Karpas-422 (cell line): Measurements from ENCODE around the gene ANXA5. TPM values are rescaled to one million over a fixed set of nuclear protein-coding genes. Genes with fewer than 3 reads are reported as not detected.

Experiments used
- DNase-seq: peaks from one replicate; pipeline ENCODE4 v3.0.0-alpha.2; 2015
- H2AFZ ChIP-seq: fragments of 200-600 bp; sonication (generic); 2 replicates; pipeline ENCODE4 v1.6.1; 2014; ENCODE audit warnings: antibody characterized with exemption, low read length, mixed read lengths
- H3K27ac ChIP-seq: fragments of 200-600 bp; sonication (generic); 2 replicates; pipeline ENCODE4 v1.5.1; 2014; ENCODE audit warnings: mild to moderate bottlenecking, low read length, moderate library complexity
- H3K27me3 ChIP-seq: fragments of 200-600 bp; sonication (generic); 2 replicates; pipeline ENCODE4 v1.6.1; 2014; ENCODE audit warnings: low read length, mixed read lengths
- H3K36me3 ChIP-seq: fragments of 200-600 bp; sonication (generic); 2 replicates; pipeline ENCODE4 v1.6.1; 2014; ENCODE audit warnings: low read length, mixed read lengths; ENCODE audit not compliant: insufficient read depth
- H3K4me1 ChIP-seq: fragments of 200-600 bp; sonication (generic); 2 replicates; pipeline ENCODE4 v1.6.1; 2014; ENCODE audit warnings: mild to moderate bottlenecking, low read length, mixed read lengths
- H3K4me2 ChIP-seq: fragments of 200-600 bp; sonication (generic); 2 replicates; pipeline ENCODE4 v1.6.1; 2014; ENCODE audit warnings: low read length, low read depth, mild to moderate bottlenecking; ENCODE audit not compliant: poor library complexity, severe bottlenecking
- H3K4me3 ChIP-seq: fragments of 200-600 bp; sonication (generic); 2 replicates; pipeline ENCODE4 v1.5.1; 2014; ENCODE audit warnings: mild to moderate bottlenecking, antibody characterized with exemption, low read length, mixed read lengths
- H3K79me2 ChIP-seq: fragments of 200-600 bp; sonication (generic); 2 replicates; pipeline ENCODE4 v1.6.1; 2014; ENCODE audit warnings: mild to moderate bottlenecking, low read length, mixed read lengths
- H3K9ac ChIP-seq: fragments of 200-600 bp; sonication (generic); 2 replicates; pipeline ENCODE4 v1.6.0; 2014; ENCODE audit warnings: low read length
- H3K9me2 ChIP-seq: fragments of 200-600 bp; sonication (generic), shearing (Covaris generic); replicated peaks from 2 replicates; pipeline ENCODE4 v1.6.0; 2014; ENCODE audit warnings: mild to moderate bottlenecking, low read length, moderate library complexity; ENCODE audit not compliant: insufficient read depth
- H3K9me3 ChIP-seq: fragments of 300-700, 200-600 bp; sonication (generic); 2 replicates; pipeline ENCODE4 v1.6.1; 2014; ENCODE audit warnings: low read length, mixed read lengths
- H4K20me1 ChIP-seq: fragments of 200-600 bp; sonication (generic); 2 replicates; pipeline ENCODE4 v1.6.1; 2014; ENCODE audit warnings: mild to moderate bottlenecking, antibody characterized with exemption, low read length, low read depth; ENCODE audit not compliant: insufficient read depth
- total RNA-seq: library from RNA; depleted of rRNA; stranded (reverse); fragments of >200 nt; shearing (Covaris generic); gene quantifications from 2 replicates; pipeline ENCODE4 v1.2.3, GENCODE V29; 2014; ENCODE audit warnings: low replicate concordance; rRNA removed

Gene ANXA5
- total RNA-seq: 67.2 and 89.5 TPM in 2 replicates

- peak; percentile 91 for DNase-seq
- Histone ChIP-seq H2AFZ (peak within 1 kb of the TSS; percentile 80), H4K20me1 (no peaks in the 10 kb centered on the region), H3K4me1 (peaks cover 24% of the 10 kb centered on the region), H3K27ac (no peak within 1 kb of the TSS), H3K4me2 (peak within 1 kb of the TSS; percentile 90), H3K9me2 (no peaks in the 10 kb centered on the region), H3K27me3 (no peaks in the 10 kb centered on the region), H3K9ac (peak within 1 kb of the TSS; percentile 79), H3K4me3 (peak within 1 kb of the TSS; percentile 77), H3K36me3 (peaks cover 7% of the 10 kb centered on the region; the same call in 1 of the 2 replicates), H3K9me3 (no peaks in the 10 kb centered on the region), H3K79me2 (peaks cover 32% of the 10 kb centered on the region)
These were observed at the start of gene ANXA5 for GRCh38 chr4:121696581-121697461. Gene ANXA5 (minus strand): TSS chr4:121696980. CDS start chr4:121696589, 391 bp downstream.

DNA sequence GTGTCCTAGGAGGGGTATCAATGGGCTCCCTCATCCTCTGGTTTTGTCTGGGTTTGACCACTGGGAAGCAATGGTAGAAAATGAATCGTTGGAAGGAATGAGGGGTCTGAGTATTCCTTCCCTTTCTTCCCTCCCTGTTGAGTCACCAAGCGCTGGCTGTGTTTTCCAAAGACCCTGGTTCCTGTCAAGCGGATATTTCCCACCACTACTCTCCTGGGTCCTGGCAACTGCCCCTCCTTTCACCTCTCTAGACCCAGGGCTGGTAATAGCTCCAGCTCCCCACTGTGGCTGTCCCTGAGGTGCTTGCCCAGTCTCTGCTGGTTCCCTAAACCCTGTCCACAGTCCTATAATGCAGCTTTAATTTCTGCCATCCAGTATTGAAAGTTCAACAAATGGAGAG lies 46.0 kb upstream of the ANXA5 start:
- H4K20me1 ChIP-seq: no peaks in the 10 kb centered on the region
- no peaks in the 10 kb centered on the region for H3K9me3 ChIP-seq
- no peak overlapping the region for H3K4me2 ChIP-seq
- H3K27ac ChIP-seq: no peak overlapping the region
- no peak overlapping the region for H2AFZ ChIP-seq
- no peaks in the 10 kb centered on the region for H3K9me2 ChIP-seq
- peaks cover 6% of the 10 kb centered on the region; the same call in 1 of the 2 replicates for H3K4me1 ChIP-seq
- no peaks in the 10 kb centered on the region for H3K79me2 ChIP-seq
- no peaks in the 10 kb centered on the region for H3K36me3 ChIP-seq
- H3K27me3 ChIP-seq: 0 out of 2 replicates have a peak, but pooled peaks cover 3% of the 10 kb centered on the region
- H3K9ac ChIP-seq: no peak overlapping the region
- DNase-seq: no peak
- no peak overlapping the region for H3K4me3 ChIP-seq

DNA sequence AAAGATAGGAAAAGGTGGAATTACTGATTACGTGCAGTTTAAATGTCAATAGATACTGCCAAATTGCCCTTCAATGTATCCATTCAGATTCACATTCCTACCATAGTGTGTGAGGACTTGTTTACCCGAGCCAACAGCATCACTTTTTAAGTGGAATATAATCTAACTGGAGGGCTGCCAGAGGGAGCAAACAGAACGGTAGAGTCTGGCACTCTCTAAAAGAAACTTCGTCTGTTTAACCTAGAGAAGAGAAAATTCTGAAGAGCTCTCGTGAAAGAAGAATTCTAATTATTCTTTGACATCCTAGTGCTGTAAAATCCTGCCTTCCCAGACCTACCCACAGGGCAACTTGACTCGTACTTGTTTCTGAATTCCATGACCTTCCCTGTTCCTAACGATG lies 45.0 kb upstream of the ANXA5 start:
- Histone ChIP-seq H4K20me1 (no peaks in the 10 kb centered on the region), H3K9me3 (no peaks in the 10 kb centered on the region), H3K4me3 (no peak overlapping the region), H3K4me2 (no peak overlapping the region), H3K9me2 (no peaks in the 10 kb centered on the region), H3K36me3 (no peaks in the 10 kb centered on the region), H3K9ac (no peak overlapping the region), H2AFZ (no peak overlapping the region), H3K27me3 (0 out of 2 replicates have a peak, but pooled peaks cover 3% of the 10 kb centered on the region), H3K4me1 (peaks cover 6% of the 10 kb centered on the region; the same call in 1 of the 2 replicates), H3K79me2 (no peaks in the 10 kb centered on the region), H3K27ac (no peak overlapping the region)
- DNase-seq: no peak

DNA sequence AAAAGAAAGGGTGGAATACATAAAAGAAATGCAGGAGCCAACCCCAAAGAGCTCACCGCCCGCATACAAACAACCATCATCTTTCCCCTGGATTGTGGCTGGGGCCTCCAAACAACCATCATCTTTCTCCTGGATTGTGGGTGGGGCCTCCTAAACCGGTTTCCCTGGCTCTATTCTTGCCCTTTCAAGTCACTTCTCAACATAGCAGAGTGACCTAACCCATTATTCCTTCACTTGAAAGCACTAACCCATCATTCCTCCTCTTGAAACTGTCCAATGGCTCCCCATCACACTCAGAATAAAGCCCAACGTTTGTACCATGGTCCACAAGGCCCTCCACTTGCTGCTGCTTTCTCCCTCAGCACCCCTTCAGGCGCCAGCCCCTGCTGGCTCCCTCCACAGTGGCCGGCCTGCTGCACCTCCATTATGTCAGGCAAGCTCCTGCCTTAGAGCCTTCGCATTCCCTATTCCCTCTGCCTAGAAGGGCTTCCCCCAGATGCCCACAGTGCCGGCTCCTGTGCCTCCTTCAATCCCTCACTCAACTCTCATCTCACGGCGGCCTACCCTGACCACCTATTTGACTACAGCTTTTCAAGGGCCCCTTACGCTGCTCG lies 44.1 kb upstream of the ANXA5 start:
- Histone ChIP-seq H3K4me3 (no peak overlapping the region), H3K79me2 (no peaks in the 10 kb centered on the region), H3K27ac (no peak overlapping the region), H2AFZ (no peak overlapping the region), H3K36me3 (no peaks in the 10 kb centered on the region), H3K4me2 (no peak overlapping the region), H4K20me1 (no peaks in the 10 kb centered on the region), H3K27me3 (0 out of 2 replicates have a peak, but pooled peaks cover 3% of the 10 kb centered on the region), H3K9me3 (no peaks in the 10 kb centered on the region), H3K9ac (no peak overlapping the region), H3K9me2 (no peaks in the 10 kb centered on the region), H3K4me1 (peaks cover 6% of the 10 kb centered on the region; the same call in 1 of the 2 replicates)
- no peak for DNase-seq

DNA sequence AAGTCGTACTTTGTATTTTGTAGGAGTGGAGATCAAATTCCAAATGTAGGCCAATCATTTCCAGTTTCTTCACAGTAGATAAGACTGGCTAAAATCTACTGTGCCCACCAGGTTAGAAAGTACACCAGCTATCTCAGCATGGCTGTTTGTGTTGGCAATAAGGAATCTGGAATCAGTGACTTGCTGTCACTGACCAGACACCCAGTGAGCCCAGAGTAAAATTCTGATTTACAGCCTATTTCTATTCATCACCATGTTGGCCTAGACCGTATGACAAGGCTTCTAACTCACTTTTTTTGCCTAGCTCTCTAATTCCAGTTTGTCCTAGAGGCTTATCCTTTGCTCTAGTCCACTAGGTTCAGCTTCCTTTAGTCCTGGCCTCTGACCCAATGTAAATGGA lies 42.8 kb upstream of the ANXA5 start:
- 0 out of 2 replicates have a peak, but pooled peaks cover 3% of the 10 kb centered on the region for H3K27me3 ChIP-seq
- H3K4me1 ChIP-seq: peaks cover 6% of the 10 kb centered on the region; the same call in 1 of the 2 replicates
- no peak overlapping the region for H3K4me2 ChIP-seq
- no peak overlapping the region for H2AFZ ChIP-seq
- no peak overlapping the region for H3K9ac ChIP-seq
- H3K79me2 ChIP-seq: no peaks in the 10 kb centered on the region
- H3K9me2 ChIP-seq: no peaks in the 10 kb centered on the region
- H4K20me1 ChIP-seq: no peaks in the 10 kb centered on the region
- H3K27ac ChIP-seq: no peak overlapping the region
- no peak for DNase-seq
- no peak overlapping the region for H3K4me3 ChIP-seq
- no peaks in the 10 kb centered on the region for H3K36me3 ChIP-seq
- H3K9me3 ChIP-seq: no peaks in the 10 kb centered on the region

DNA sequence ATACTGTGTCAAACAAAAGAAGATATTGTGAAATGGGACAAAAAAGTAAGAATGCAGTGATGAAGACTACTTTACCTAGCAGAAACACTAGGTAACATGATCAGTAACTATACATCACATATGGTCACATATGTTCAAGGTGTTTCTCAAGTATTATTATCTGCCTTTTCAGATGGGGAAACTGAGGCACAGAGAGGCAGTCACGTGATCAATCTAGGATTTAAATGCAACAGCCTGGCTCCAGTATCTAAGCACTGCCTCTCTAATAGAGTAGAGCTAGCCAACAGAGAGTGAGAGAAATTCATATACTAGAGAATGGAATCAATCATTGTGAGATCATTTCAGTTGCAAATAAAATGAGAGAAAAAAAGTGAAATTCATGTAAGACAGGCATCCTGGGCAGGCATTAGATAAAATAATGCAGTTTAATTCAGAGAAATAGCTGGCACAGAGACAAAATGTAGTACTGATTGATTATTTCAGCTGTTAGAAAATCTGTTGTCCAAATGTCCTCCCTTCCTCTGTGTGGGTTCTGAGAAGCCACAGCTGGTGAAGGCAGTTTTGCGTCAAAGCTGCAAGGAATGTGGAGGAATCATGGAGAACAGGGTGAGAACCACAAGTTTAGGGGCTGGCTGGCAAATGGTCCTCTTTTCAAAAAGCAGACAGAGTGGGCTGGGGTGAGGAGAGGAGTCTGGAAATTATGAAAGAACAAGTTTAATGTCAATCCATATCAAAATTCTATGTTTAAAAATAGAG lies 42.2 kb upstream of the ANXA5 start:
- no peak overlapping the region for H3K27ac ChIP-seq
- no peak overlapping the region for H3K4me3 ChIP-seq
- H3K4me1 ChIP-seq: peaks cover 6% of the 10 kb centered on the region; the same call in 1 of the 2 replicates
- no peaks in the 10 kb centered on the region for H3K9me2 ChIP-seq
- no peaks in the 10 kb centered on the region for H3K36me3 ChIP-seq
- no peaks in the 10 kb centered on the region for H3K79me2 ChIP-seq
- H2AFZ ChIP-seq: no peak overlapping the region
- H3K4me2 ChIP-seq: no peak overlapping the region
- H3K9ac ChIP-seq: no peak overlapping the region
- H4K20me1 ChIP-seq: no peaks in the 10 kb centered on the region
- DNase-seq: no peak
- H3K9me3 ChIP-seq: no peaks in the 10 kb centered on the region
- H3K27me3 ChIP-seq: 0 out of 2 replicates have a peak, but pooled peaks cover 2% of the 10 kb centered on the region

DNA sequence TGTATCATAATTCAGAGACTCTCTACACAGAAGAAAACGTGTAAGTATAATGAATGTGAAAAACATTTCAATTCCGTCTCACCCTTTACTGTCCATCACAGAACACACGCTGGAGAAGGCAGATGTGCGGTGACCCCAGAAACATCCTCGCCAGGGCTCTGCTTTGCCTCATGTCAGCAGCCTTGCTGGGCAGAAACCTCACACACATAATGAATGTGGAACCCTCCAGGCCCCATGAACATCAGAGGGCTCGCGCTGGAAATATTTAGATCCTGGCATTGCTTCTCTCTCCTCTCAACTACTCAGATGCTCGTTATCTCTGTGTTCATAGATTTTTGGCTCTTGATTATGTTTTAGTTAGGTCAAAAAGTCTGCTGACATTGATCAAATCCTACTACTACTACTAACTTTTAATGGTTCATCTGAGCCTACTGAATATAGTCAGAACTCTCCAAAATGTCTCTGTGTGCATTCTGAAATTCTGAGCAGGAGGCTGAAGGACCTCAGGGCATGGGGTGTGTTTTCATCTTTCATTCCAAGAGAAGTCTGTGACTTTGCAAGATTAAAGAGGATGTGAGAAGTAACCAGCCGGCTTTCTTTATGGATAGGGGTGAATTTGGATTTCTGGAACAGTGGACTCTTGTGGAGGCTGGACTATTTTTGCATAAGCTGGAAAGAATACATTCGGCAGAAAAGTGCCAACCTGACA lies 41.2 kb upstream of the ANXA5 start:
- Histone ChIP-seq H3K4me3 (no peak overlapping the region), H4K20me1 (no peaks in the 10 kb centered on the region), H3K79me2 (no peaks in the 10 kb centered on the region), H3K27me3 (no peaks in the 10 kb centered on the region), H3K36me3 (no peaks in the 10 kb centered on the region), H3K9ac (no peak overlapping the region), H2AFZ (no peak overlapping the region), H3K9me3 (no peaks in the 10 kb centered on the region), H3K4me2 (no peak overlapping the region), H3K9me2 (no peaks in the 10 kb centered on the region), H3K27ac (no peak overlapping the region), H3K4me1 (peaks cover 6% of the 10 kb centered on the region; the same call in 1 of the 2 replicates)
- DNase-seq: no peak
